GM12878 (cell line): ENCODE results near the gene G6PC1. TPM values are rescaled to one million over a fixed set of nuclear protein-coding genes. Genes with fewer than 3 reads are reported as not detected.

Source experiments
- ATAC-seq: fragments of 200-7000 bp; cut with Tn5 transposase; 3 replicates; pipeline ENCODE4 v1.9.1; 2020; ENCODE audit warnings: mild to moderate bottlenecking, moderate library complexity
- Bru-seq: library from RNA; stranded (reverse); fragments of 400-500 nt; gene quantifications from one replicate; lab custom pipeline; 2021; lab: Mats Ljungman, UMichigan
- BruChase-seq, 2 experiments: library from RNA; stranded (reverse); fragments of 400-500 nt; gene quantifications; one replicate each; lab custom pipeline; 2021; lab: Mats Ljungman, UMichigan
- BruUV-seq: library from RNA; stranded (reverse); fragments of 400-500 nt; replicated peaks from 2 replicates; lab custom pipeline; 2021; lab: Mats Ljungman, UMichigan
- CTCF ChIA-PET: fragments of 300-600 bp; sonication (Branson Sonifier 250); formaldehyde crosslinking; extraction: SDS; loops from one replicate; lab custom pipeline; 2021; ENCODE audit warnings: inconsistent platforms; lab: Yijun Ruan, JAX
- POLR2A ChIA-PET: fragments of 350-600 bp; formaldehyde crosslinking; extraction: SDS; loops from one replicate; lab custom pipeline; 2021; ENCODE audit warnings: inconsistent platforms; lab: Charles Lee
- RAD21 ChIA-PET: fragments of 300-600 bp; sonication (Branson Sonifier 250); formaldehyde crosslinking; loops from one replicate; lab custom pipeline; 2023; ENCODE audit warnings: antibody characterized with exemption; ENCODE audit not compliant: unreplicated experiment; lab: Charles Lee
- SMC1A ChIA-PET: fragments of 300-600 bp; sonication (Branson Sonifier 250); formaldehyde crosslinking; loops from one replicate; lab custom pipeline; 2023; ENCODE audit not compliant: unreplicated experiment, uncharacterized antibody; lab: Charles Lee
- DNase-seq: peaks from one replicate; pipeline ENCODE4 v3.0.0-alpha.2; 2011; ENCODE audit warnings: low read depth, low spot score
- FAIRE-seq: peaks from 3 replicates; lab custom pipeline; 2011; peaks lifted over from hg19 to GRCh38; lab: Jason Lieb, UNC
- H2AFZ ChIP-seq: 2 replicates; pipeline ENCODE4 v1.6.0; 2011; ENCODE audit warnings: low read depth, low read length, control low read depth; ENCODE audit not compliant: control insufficient read depth
- H3K27ac ChIP-seq: 2 replicates; pipeline ENCODE4 v1.5.1; 2011; ENCODE audit warnings: control low read depth; ENCODE audit not compliant: control insufficient read depth, insufficient read depth
- H3K27me3 ChIP-seq, 2 experiments: replicated peaks in 1 of 2; 2 replicates each; pipeline versions ENCODE4 v1.6.0 to v1.6.1; 2011; ENCODE audit warnings: low read length in 1 of 2; ENCODE audit not compliant: control insufficient read depth in 2 of 2, insufficient read depth in 2 of 2
- H3K36me3 ChIP-seq, 2 experiments: 2 replicates each; pipeline ENCODE4 v1.5.1; 2011; ENCODE audit warnings: low read length in 1 of 2; ENCODE audit not compliant: control insufficient read depth in 2 of 2, insufficient read depth in 2 of 2
- H3K4me1 ChIP-seq: 2 replicates; pipeline ENCODE4 v1.6.1; 2011; ENCODE audit warnings: mild to moderate bottlenecking, low read length, moderate library complexity, mixed read lengths; ENCODE audit not compliant: control insufficient read depth, insufficient read depth
- H3K4me2 ChIP-seq: 2 replicates; pipeline ENCODE4 v1.6.0; 2011; ENCODE audit warnings: control low read depth; ENCODE audit not compliant: control insufficient read depth, insufficient read depth
- H3K4me3 ChIP-seq: fragments of 200-600 bp; sonication (generic); 2 replicates; pipeline ENCODE4 v1.5.1; 2016
- H3K79me2 ChIP-seq: 2 replicates; pipeline ENCODE4 v1.6.0; 2011; ENCODE audit warnings: low read length; ENCODE audit not compliant: control insufficient read depth, insufficient read depth
- H3K9ac ChIP-seq: 2 replicates; pipeline ENCODE4 v1.8.0; 2011; ENCODE audit warnings: low read length, control low read depth, mixed read lengths; ENCODE audit not compliant: control insufficient read depth, insufficient read depth
- H3K9me3 ChIP-seq: replicated peaks from 3 replicates; pipeline ENCODE4 v1.5.1; 2011; ENCODE audit warnings: mild to moderate bottlenecking, low read length; ENCODE audit not compliant: control insufficient read depth, insufficient read depth
- H4K20me1 ChIP-seq: 2 replicates; pipeline ENCODE4 v1.6.0; 2011; ENCODE audit not compliant: control insufficient read depth, insufficient read depth
- ETV6 ChIP-seq, 2 experiments: fragments of 450-650 bp in 1 of 2; IDR thresholded peaks in 1 of 2; conservative IDR thresholded peaks in 1 of 2; 2 replicates each; pipeline ENCODE4 v1.6.1; 2014; ENCODE audit warnings: antibody characterized with exemption in 1 of 2, borderline replicate concordance in 1 of 2, low read depth in 1 of 2, mild to moderate bottlenecking in 1 of 2, moderate library complexity in 1 of 2
- NR2C2 ChIP-seq: IDR thresholded peaks from 2 replicates; pipeline ENCODE4 v1.6.1; 2011; ENCODE audit warnings: borderline replicate concordance, low read depth; ENCODE audit not compliant: control insufficient read depth, insufficient read length
- RELA ChIP-seq: fragments of 450-650 bp; IDR thresholded peaks from 2 replicates; pipeline ENCODE4 v1.8.0; 2014; ENCODE audit warnings: borderline replicate concordance; ENCODE audit not compliant: partially characterized antibody
- SKIL ChIP-seq: fragments of 450-650 bp; IDR thresholded peaks from 2 replicates; pipeline ENCODE4 v1.6.1; 2017; ENCODE audit warnings: mild to moderate bottlenecking, low read depth, inconsistent platforms; ENCODE audit not compliant: poor library complexity, severe bottlenecking
- SMC3 ChIP-seq: IDR thresholded peaks from 2 replicates; pipeline ENCODE4 v1.6.1; 2011; ENCODE audit warnings: low read length, improper control_type of control experiment, borderline replicate concordance
- ZBTB40 ChIP-seq: fragments of 450-650 bp; IDR thresholded peaks from 2 replicates; pipeline ENCODE4 v1.6.1; 2016; ENCODE audit warnings: mild to moderate bottlenecking, moderate library complexity, borderline replicate concordance
- ZNF592 ChIP-seq: fragments of 450-650 bp; IDR thresholded peaks from 2 replicates; pipeline ENCODE4 v1.6.1; 2017; ENCODE audit warnings: mild to moderate bottlenecking, moderate library complexity
- WGBS: methylation state at CpG from one replicate; pipeline ENCODE4 v1.1.6; 2016; ENCODE audit warnings: low lambda C conversion rate; ENCODE audit not compliant: insufficient replicate concordance, insufficient coverage; ENCODE audit errors: missing lambda C conversion rate; 5-methylcytosine and 5-hydroxymethylcytosine counted together
- in situ Hi-C: fragments of 300-500 bp; cut with MboI; formaldehyde crosslinking; loops from 9 replicates; pipeline ENCODE4 v1.14.3; 2018; ENCODE audit warnings: mixed read lengths
- intact Hi-C: fragments of 100-400 bp; cut with micrococcal nuclease; formaldehyde crosslinking; loops from one replicate; pipeline ENCODE4 v1.14.2; 2022; ENCODE audit not compliant: unreplicated experiment
- long read RNA-seq, 2 experiments: library from polyadenylated mRNA; unstranded; transcript quantifications; one replicate each; pipeline ENCODE4 v2.0.0, GENCODE V29; 2019 to 2020
- polyA minus RNA-seq, 3 experiments: library from RNA; depleted of rRNA, polyadenylated mRNA; stranded (reverse); fragments of >200 nt; gene quantifications; 2 replicates each; pipeline ENCODE4 v1.2.3, GENCODE V29; 2011
- polyA plus RNA-seq, 11 experiments: library from polyadenylated mRNA; depleted of rRNA in 4 of 11; unstranded in 6 of 11; stranded (reverse) in 5 of 11; fragments of >200 nt; fragmentation: Nextera tagmentation in 4 of 11; fragmentation: Illumina TruSeq in 1 of 11; extraction: Ambion mirVana in 4 of 11; extraction: Trizol in 1 of 11; gene quantifications; 1 replicate in 1 of 11; 2 replicates in 10 of 11; pipeline versions ENCODE4 v1.2.1 to v1.2.3, GENCODE V29; 2011 to 2016; ENCODE audit warnings: inconsistent platforms in 2 of 11, missing spikeins in 2 of 11, low read depth in 1 of 11
- total RNA-seq, 4 experiments: library from RNA; depleted of rRNA in 3 of 4; stranded (reverse); fragments of >200 nt in 3 of 4; fragmentation: Illumina TruSeq in 1 of 4; extraction: Trizol in 1 of 4; gene quantifications; 2 replicates each; pipeline versions ENCODE4 v1.2.1 to v1.2.3, GENCODE V29; 2013 to 2021

The G6PC1 gene
- not detected in 2 replicates for total RNA-seq (2013; cell fraction: nucleolus; rRNA removed)
- total RNA-seq (2014; rRNA removed) (not detected in 2 replicates), total RNA-seq (2014; rRNA removed; fragmentation: Illumina TruSeq; extraction: Trizol) (not detected in 2 replicates), total RNA-seq (2021) (0.11 TPM in 1 of 2 replicates, not detected in the other), polyA plus RNA-seq (2011; rRNA removed) (not detected in 2 replicates), polyA plus RNA-seq (2014; fragmentation: Illumina TruSeq; extraction: Trizol) (not detected in 2 replicates), polyA plus RNA-seq (2014; fragmentation: Nextera tagmentation; extraction: Ambion mirVana) (not detected), polyA plus RNA-seq (2014; rRNA removed) (not detected in 2 replicates), polyA plus RNA-seq (2016; fragmentation: Nextera tagmentation; extraction: Ambion mirVana) (not detected), polyA minus RNA-seq (2011; rRNA and poly(A)+ RNA removed) (not detected in 2 replicates), Bru-seq, nascent RNA (not detected), BruChase-seq, experiment 1, labeled RNA remaining after a 6-hour chase (not detected), BruChase-seq, experiment 2, labeled RNA remaining after a 2-hour chase (percentile 6 among the genes with signal in this experiment)
- polyA plus RNA-seq (2011; ENCODE audit: low read depth), result not detected
- polyA plus RNA-seq (2011; cell fraction: cytosol; rRNA removed), result not detected in 2 replicates
- polyA plus RNA-seq (2011; cell fraction: nucleus; rRNA removed), result not detected in 2 replicates
- polyA plus RNA-seq (2012), result not detected in 2 replicates
- not detected in 2 replicates for polyA minus RNA-seq (2011; cell fraction: cytosol; rRNA and poly(A)+ RNA removed)
- polyA minus RNA-seq (2011; cell fraction: nucleus; rRNA and poly(A)+ RNA removed), result not detected in 2 replicates
- long read RNA-seq, experiment 1, result 0 reads
- long read RNA-seq, experiment 2, result 0 reads

GRCh38 chr17:42900460-42901331 lies at the start of gene G6PC1:
Gene G6PC1, plus strand, starts transcription at chr17:42900799. Its CDS starts 78 bp downstream, at chr17:42900877.
- BruUV-seq, result no TSS peak
- no peak for ATAC-seq
- no peak within 1 kb of the TSS for H2AFZ ChIP-seq
- H3K79me2 ChIP-seq, result no peaks in the 10 kb centered on the region
- RAD21 ChIA-PET, result no interaction called here
- no peak within 1 kb of the TSS for H3K9ac ChIP-seq
- intact Hi-C loops, result no loop called here
- in situ Hi-C loops, result no loop called here
- H3K4me2 ChIP-seq, result no peak within 1 kb of the TSS
- CTCF ChIA-PET, result no interaction called here
- WGBS, result 52% methylated on average over 12 of the region's 12 CpGs
- no peaks in the 10 kb centered on the region for H4K20me1 ChIP-seq
- no peaks in the 10 kb centered on the region for H3K9me3 ChIP-seq
- POLR2A ChIA-PET, result no interaction called here
- SMC1A ChIA-PET, result no interaction called here
- H3K27ac ChIP-seq, result no peak within 1 kb of the TSS
- no peak within 1 kb of the TSS for H3K4me3 ChIP-seq
- FAIRE-seq, result no peak
- no peaks in the 10 kb centered on the region for H3K36me3 ChIP-seq
- H3K4me1 ChIP-seq, result no peaks in the 10 kb centered on the region
- no peak for DNase-seq
- H3K27me3 ChIP-seq, result no peaks in the 10 kb centered on the region
- no peak for TF ChIP-seq NR2C2
- no peak for TF ChIP-seq ZBTB40
- TF ChIP-seq ETV6 (conservative IDR thresholded peaks at IDR 0.05 in 1 of 2, IDR thresholded peaks at IDR 0.05 in 1 of 2; ENCODE audit: borderline replicate concordance in 1 of 2, low read depth in 1 of 2), result no peak
- no peak for TF ChIP-seq ZNF592
- TF ChIP-seq SKIL, result no peak
- no peak for TF ChIP-seq SMC3
- no peak for TF ChIP-seq RELA
